ENCODE results near the gene TEDC1.

TEDC1 gene

GRCh38 chr14:105490572-105491365 is at the start of gene TEDC1:
TEDC1 (plus strand) TSS chr14:105491246; CDS start chr14:105491376, 130 bp downstream.
- DNase-seq (ENCODE audit: low spot score) = peak; percentile 97

GRCh38 chr14:105442125-105442524 is 48.9 kb upstream of the TEDC1 start:
- DNase-seq (ENCODE audit: low spot score) = no peak

- DNase-seq (ENCODE audit: low spot score) = no peak
Observed at GRCh38 chr14:105442834-105443233, 48.2 kb upstream of the TEDC1 start.

GRCh38 chr14:105444859-105445258 is 46.2 kb upstream of the TEDC1 start:
- no peak for DNase-seq (ENCODE audit: low spot score)

GRCh38 chr14:105445290-105445689 is 45.8 kb upstream of the TEDC1 start:
- DNase-seq (ENCODE audit: low spot score) = no peak

- no peak for DNase-seq (ENCODE audit: low spot score)
Observed at GRCh38 chr14:105445901-105446845, 44.9 kb upstream of the TEDC1 start.

- no peak for DNase-seq (ENCODE audit: low spot score)
Observed at GRCh38 chr14:105446971-105447370, 44.1 kb upstream of the TEDC1 start.

- DNase-seq (ENCODE audit: low spot score) = no peak
Observed at GRCh38 chr14:105447651-105448640, 43.1 kb upstream of the TEDC1 start.

GRCh38 chr14:105448706-105449111 is 42.3 kb upstream of the TEDC1 start:
- peak; percentile 81 for DNase-seq (ENCODE audit: low spot score)

- no peak for DNase-seq (ENCODE audit: low spot score)
Observed at GRCh38 chr14:105449276-105450122, 41.5 kb upstream of the TEDC1 start.

GRCh38 chr14:105450123-105450505 is 40.9 kb upstream of the TEDC1 start:
- DNase-seq (ENCODE audit: low spot score) = no peak

- DNase-seq (ENCODE audit: low spot score) = no peak
Observed at GRCh38 chr14:105450864-105451720, 40.0 kb upstream of the TEDC1 start.

GRCh38 chr14:105452963-105453362 is 38.1 kb upstream of the TEDC1 start:
- no peak for DNase-seq (ENCODE audit: low spot score)

GRCh38 chr14:105453847-105454246 is 37.2 kb upstream of the TEDC1 start:
- no peak for DNase-seq (ENCODE audit: low spot score)

- no peak for DNase-seq (ENCODE audit: low spot score)
Observed at GRCh38 chr14:105455086-105455640, 35.9 kb upstream of the TEDC1 start.

- no peak for DNase-seq (ENCODE audit: low spot score)
Observed at GRCh38 chr14:105455766-105456660, 35.0 kb upstream of the TEDC1 start.

GRCh38 chr14:105456736-105457617 is 34.1 kb upstream of the TEDC1 start:
- no peak for DNase-seq (ENCODE audit: low spot score)

Measured in germinal center (tissue), 1 donor.